ENCODE data around the gene THAP7.
A peak's percentile ranks its signal among the peaks of the same experiment; 100 is the strongest.

The THAP7 gene

GRCh38 chr22:20992456-20993303 lies 9.2 kb downstream of the THAP7 start:
- no peak for DNase-seq

DNA sequence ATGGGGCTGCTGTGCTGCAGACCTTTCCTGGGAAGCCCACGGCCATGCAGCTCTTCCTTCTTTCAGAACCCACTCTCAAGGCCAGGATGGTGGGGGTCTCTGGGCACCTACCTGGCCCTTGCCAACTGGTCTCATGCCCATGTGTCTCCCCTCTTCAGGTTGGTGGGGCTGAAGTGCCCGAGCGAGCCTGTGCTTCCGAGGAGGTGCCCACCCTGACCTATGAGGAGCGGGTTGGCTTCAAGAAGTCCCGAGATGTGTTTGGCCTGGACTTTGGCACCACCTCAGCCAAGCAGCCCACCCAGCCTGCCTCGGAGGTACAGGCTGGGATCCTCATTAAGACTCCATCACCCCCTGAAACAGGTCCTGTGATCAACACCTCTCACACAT lies 9.9 kb downstream of the THAP7 start:
- no peak for DNase-seq

- DNase-seq = no peak
Measured at GRCh38 chr22:20991252-20992055, 10.5 kb downstream of the THAP7 start.

DNA sequence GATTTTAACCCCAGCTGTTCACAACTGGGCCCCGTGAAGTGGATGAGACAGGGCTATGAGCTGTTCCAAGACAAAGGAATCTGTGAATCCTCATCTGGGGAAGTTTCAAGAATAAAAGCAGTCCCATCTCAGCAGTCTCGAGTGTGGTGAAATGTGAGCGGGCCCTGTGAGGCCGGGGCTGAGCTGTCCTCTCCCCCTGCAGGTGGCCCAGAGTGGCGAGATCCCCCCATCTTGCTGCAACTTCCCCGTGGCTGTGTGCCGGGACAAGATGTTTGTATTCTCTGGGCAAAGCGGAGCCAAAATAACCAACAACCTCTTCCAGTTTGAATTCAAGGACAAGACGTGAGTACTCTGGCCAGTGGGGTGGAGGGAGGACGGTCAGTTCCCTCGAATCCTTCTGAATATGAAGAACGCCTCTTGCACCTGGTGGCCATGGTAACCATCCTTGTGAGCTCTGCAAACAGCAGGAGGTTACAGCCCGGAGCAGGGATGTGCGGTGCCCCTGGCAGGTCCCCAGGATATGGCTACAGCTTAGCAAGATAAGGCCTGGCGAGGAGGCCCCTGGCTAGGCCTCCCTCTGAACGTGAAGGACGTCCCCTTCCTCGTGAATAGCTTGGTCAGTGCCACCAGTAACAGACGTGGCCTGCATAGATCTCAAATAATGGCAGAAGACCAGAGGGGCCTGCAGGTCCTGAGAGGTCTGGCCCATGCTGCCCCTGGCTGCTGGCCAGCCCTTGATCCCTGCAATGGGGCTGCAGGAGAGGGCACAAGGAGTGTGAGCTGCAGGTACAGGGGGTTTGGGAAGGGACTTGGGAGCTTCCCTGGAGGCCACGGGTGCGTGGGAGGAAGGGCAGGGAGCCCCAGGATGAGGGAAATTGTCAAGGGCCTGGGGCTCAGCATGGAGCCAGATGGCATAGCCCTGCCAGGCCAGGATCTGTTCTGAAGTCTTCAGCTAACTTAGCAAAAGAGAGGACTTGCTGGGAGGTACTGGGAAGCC lies 11.4 kb downstream of the THAP7 start:
- DNase-seq = no peak

- no peak for DNase-seq
Measured at GRCh38 chr22:20989323-20990138, 12.4 kb downstream of the THAP7 start.

DNA sequence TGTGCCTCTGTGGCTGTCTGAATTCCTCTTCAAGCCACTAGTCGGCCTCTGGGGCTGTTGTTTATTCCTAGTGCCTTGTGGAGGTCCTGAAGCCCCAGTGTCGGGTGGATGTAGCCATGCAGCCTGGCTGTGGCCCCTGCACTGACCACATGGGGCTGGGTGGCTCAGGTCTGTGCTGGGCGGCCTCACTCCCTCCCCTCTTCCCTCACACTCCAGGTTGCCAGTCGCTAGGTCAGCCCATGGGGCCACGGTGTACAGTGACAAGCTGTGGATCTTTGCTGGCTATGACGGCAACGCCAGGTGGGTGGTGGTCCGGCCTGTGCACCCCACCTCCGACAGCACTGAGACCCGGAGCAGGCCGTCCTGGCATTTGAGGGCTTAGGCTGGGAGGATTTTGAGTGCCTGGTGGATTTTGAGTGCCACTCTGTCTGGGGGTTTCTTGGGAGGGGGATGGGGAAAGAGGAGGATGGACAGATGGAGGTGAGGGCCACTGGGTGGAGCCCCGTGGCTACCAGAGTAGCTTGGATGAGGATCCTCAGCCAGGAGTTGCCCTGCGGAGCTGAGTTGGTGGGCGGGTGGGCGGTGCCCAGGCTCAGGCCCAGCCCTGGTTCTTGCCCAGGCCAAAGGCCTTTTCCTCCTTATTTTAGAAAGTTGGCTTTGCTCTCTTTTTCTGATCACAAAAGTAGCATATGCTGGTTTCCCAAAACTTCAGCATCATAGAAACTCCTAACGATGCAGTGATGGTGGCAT lies 13.2 kb downstream of the THAP7 start:
- no peak for DNase-seq

DNA sequence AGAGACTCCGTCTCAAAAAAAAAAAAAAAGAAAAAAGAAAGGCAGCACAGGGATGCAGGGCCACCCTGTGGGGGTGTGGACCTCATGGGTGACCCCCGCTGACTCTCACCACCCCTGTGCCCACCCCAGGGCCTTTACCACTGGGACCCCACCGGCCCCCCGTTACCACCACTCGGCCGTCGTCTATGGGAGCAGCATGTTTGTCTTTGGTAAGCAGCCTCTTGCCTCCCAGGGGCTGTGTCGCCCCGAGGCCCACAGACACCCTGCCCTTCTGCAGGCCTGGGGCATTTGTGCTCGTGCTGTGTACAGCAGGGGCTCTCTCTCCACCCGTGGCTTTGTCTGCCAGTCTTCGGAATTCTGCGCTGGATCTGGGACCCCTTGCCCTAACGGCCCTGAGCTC lies 14.5 kb downstream of the THAP7 start:
- DNase-seq = no peak

GRCh38 chr22:20986365-20986764 lies 15.6 kb downstream of the THAP7 start:
- DNase-seq = no peak

DNA sequence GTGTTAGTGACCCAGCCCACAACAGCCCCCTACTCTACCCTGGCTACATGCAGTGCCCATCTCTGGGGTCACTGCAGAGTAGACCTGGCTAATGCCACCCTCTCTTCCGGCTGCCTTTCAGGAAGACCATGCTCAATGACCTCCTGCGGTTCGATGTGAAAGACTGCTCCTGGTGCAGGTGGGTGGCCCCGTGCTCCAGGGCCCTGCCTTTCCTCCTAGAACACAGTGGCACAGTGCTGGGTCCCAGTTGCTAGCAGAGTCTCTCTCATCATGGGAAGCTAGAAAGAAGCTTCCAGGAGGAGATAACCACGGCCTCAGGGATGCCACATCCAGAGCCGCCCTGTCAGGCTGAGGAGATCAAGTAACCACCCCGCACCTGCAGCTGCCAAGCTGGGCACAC lies 16.2 kb downstream of the THAP7 start:
- DNase-seq = no peak

DNA sequence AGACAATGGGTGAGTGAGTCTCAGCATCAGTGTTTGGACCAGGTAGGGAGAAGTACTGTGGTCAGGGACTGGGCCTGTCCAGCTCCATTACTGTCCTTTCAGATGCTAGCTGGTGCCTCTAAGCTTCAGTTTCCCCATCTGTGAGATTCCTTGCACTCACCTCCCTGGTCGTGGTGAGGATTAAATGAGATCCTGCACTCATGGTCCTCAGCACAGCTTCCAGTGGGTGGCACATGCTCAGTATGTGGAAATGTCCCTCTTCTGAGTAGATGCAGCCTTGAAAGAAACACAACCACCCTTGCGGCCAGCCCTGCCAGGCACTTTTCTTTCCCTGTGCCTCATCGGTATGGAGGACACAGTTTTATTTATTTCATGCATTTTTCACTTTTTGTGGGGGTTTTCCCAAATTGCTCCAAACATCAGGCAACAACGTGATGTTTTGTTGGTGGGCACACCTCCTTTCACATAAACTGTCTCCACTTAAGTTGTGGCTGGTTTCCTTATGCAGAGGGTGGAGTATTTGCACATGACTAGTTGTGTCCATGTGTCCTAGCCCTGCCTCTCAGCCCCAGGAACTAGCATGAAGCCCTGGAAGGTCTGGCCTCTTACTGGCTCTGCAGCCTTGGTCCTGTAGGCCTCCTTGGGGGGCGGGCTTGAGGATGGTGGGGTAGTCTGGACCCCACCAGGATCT lies 18.7 kb downstream of the THAP7 start:
- DNase-seq = no peak

- no peak for DNase-seq
Measured at GRCh38 chr22:20982563-20982882, 19.4 kb downstream of the THAP7 start.

DNA sequence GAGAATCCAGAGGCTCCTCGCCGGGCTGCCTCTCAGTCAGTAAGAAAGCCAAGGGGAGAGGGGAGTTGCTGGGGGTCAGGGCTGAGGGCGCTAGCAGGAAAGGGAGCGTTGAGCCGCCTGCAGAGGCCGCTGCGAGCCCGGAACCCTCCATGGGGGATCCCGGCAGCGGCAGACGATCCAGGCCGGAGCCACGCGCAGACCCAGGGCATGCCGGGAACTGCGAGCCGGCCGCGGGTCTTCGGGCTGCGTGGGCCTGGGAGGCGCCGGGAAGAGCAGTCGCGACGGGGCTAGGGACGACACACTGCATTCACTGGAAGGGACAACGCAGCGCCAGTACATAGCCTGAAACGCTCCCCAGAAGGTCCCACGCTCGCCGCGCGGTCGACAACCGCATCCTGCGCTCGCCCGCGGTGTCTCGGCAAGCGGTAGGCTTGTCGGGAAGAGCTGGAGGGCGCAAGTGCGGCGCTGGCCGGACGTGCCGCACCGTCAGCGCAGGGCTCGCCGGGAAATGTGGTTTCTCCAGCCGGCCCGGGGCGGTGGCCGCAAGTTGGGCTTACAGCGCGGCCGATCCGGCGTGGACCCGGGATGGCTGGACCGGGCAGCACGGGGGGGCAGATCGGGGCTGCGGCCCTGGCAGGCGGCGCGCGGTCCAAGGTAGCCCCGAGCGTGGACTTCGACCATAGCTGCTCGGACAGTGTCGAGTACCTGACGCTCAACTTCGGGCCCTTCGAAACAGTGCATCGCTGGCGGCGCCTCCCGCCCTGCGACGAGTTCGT lies 19.9 kb downstream of the THAP7 start, which contains the start of gene LZTR1:
Gene LZTR1 (plus strand): TSS at position 511 of the 776 bp plus-strand sequence. CDS start 75 bp downstream, at position 586.
- DNase-seq = peak; percentile 64 to 76

DNA sequence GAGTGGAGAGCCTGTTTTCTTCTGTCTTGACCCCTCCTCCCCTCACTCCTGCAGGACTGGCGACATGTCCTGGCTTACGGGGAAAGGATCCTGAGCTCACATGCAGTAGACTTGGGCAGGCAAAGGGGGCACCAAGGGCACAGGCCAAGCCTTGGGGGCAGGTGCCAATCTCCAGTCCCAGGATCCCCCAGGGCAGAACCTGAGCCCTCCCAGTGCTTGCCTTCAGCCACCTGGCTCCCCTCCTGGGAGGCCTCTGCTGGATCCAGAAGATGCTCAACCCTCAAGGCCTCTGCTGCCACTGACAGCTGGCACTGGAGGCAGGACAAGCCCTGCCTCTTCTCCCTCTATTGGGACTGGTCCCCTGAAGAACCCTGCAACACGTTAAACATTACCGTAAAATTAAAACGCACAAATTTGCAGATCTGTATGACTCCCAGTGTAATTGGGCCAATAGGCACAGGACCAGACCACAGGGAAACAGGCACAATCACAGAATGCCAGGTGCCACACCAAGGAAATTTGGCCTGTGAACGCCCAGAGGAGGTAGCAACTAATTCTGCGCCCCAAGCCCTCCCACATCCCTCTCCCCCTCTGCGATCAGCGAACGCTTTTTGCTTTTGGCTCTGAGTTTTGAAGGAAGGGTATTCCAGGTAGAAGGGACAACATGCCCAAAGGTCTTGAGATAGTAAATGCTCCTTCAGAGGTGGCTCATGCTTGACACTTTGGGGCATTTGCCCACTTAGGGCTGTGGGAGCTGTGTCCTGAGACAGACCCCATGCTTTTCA lies 20.8 kb downstream of the THAP7 start:
- no peak for DNase-seq

GRCh38 chr22:20980523-20980922 lies 21.4 kb downstream of the THAP7 start:
- no peak for DNase-seq

DNA sequence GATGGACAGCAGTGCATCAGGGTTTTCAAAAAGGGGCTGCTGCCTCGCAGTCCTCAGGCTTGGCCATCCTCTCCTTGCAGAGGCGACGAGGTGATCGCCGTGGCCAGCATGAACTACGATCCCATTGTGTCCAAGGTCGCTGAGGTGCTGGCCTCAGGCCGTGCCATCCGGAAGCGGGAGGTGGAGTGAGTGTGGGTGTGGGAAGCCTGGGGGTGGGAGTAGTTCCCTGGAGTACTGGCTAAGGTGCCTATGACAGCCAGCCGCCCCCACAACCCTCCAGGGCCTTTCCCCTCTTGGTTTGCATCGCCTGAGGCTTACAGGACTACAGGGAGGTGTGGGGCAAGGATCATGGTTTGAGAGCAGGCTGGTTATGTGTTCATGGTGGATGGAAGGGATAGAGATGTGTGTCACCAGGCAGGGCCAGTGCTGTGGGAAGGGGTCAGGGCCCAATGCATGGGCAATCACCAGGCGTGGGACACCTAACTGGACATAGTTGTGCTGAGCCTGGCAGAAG lies 21.9 kb downstream of the THAP7 start:
- no peak for DNase-seq

GRCh38 chr22:20979243-20979809 lies 22.6 kb downstream of the THAP7 start:
- DNase-seq = peak; percentile 67 to 87

- DNase-seq = no peak
Measured at GRCh38 chr22:20978419-20978818, 23.5 kb downstream of the THAP7 start.

- DNase-seq = no peak
Measured at GRCh38 chr22:20977516-20978170, 24.3 kb downstream of the THAP7 start.
